Stimulated activated CD4-positive, alpha-beta T cell treated with anti-CD3 and anti-CD28 coated beads, TNF-alpha, amount 100 ng/mL, for 48 hours (primary cell): ENCODE results near the gene SMU1.
"Not testable (repeated sequence)": the region's sequence is repeated elsewhere in the genome, so short reads cannot be mapped to it uniquely, and the experiment has no call there.

Experiments
- DNase-seq, 3 donors: peaks; one replicate each; pipeline ENCODE4 v3.0.0-alpha.2; 2020; ENCODE audit warnings: low read depth in 3 of 3

The SMU1 gene

DNA sequence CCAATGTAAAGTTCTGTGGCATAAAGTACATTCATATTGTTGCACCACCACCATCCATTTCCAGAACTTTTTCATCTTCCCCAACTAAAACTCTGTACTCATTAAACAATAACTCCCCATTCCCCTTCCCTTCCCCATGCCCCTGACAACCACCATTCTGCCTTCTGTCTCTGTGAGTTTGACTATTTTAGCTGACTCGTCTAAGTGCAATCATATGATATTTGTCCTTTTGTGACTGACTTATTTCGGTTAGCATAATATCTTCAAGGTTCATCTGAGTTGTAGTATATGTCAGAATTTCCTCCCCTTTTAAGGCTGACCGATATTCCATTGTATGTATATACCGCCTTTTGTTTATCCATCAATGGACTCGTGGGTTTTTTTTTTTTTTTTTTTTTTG lies 29.0 kb upstream of the SMU1 start:
- no peak for DNase-seq

DNA sequence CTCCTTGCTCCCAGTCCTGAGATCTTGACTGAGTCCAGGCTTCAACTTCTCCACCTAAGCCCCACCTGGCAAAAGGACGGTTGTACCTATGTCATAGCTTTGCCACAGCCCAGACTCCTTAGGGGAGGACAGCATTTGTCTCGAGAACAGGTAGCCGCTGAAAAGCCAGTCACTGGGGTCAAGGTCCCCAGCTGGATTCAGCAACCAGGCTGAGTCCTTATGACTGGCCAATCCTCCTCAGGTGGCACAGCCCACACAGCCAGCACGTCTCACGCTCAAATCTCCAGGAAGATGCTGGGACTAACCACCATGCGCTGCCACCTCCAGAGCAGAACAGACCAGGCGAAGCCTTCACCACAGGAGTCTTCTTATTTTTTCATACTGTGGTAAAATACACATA lies 27.9 kb upstream of the SMU1 start:
- DNase-seq = no peak

DNA sequence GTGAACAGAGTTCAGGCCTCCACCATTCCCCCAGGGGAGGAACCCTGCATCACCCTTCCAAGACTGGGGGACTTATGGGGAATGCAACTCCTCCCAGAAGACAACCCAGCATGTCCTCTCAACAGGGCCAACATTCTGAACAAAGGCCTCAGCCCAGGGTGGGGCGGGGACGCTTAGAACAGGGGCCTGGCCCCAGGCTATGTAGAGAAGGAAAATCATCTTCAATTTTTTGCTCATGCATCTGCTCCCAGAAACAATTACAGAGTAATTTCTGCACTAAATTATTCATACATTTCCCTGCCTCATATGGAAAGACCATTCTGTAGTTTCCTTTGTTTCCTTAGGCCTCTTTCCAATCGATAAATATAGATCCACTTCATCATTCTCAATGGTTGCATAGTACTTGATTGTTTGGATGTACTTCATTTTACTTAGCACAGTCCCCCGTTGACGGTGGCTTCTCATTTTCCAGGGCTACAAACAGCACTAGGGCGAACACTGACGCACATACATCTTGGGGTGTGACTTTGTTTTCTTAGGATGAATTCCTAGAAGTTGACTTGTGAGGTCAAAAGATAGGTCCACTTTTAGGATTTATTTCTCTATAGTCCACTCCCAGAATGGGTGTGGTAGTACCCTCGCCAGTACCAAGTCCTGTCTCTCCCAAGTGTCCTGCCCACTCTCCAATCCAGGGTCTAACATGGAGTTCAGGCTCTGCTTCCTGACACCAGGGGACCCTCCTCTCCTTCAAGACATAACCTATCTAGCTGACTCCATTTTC lies 27.2 kb upstream of the SMU1 start:
- no peak for DNase-seq

DNA sequence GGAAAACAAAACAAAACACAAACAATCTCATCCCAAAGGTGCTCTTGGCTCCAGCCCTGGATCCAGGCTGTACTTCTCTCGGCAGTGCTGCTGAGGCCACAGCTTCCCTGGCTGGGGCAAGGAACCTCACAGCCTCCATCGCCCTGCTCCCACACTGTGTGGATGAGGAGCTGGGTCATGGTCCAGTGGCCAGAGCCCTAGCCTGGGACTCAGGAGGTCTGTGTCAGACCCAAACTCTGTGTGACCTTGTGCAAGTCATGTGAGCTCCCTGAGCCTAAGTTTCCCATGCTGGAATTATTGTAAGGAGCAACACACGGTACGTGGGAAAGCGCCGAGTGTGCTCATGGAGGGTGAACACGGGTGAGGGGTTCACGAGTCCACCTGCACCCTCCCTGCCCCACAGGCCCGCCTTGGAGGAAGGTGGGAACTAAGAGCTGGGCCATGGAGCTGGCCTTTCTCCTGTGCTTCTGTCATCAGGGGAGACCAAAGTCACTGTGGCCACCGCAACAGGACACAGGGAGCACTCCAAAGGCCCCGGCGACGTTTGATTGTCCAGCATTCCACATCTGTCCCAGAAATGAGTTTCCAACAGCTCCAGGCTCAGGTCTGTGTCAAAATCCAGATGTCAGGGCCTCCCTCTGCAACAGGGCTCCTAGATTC lies 26.2 kb upstream of the SMU1 start:
- DNase-seq = no peak

DNA sequence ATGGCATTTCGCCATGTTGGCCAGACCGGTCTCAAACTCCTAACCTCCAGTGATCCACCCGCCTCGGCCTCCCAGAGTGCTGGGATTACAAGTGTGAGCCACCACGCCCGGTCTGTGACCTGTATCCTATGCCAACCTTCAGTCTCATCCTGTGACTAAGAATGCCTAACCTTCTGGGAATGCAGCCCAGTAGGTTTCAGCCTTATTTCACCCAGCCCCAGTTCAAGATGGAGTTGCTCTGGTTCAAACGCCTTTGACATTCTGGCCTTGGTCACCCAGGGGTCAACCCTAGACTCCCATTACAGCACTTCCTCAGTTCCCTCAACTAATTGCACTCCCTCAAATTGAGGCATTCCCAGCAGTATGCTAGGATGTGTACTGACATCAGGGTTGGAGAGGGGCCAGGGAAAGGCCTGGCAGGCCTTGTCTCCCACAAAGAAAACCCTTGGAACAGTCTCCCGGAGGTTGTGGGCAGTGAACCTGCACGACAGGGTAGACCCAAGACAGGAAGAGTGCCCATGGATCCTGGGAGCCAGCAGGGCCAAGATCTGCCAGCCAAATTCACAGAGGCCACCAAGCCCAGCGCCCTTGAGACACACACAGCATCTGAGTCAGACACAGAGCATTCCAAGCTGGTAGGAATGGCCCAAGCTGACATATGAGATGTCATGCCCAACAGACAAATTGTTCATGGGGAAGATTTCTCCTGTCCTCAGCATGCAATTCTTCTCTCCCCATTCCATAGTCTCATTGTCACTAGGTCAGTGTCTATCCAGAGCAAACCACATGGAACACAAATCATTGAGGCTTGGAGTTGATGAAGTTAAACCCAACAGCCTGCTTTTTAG lies 24.9 kb upstream of the SMU1 start:
- no peak for DNase-seq

DNA sequence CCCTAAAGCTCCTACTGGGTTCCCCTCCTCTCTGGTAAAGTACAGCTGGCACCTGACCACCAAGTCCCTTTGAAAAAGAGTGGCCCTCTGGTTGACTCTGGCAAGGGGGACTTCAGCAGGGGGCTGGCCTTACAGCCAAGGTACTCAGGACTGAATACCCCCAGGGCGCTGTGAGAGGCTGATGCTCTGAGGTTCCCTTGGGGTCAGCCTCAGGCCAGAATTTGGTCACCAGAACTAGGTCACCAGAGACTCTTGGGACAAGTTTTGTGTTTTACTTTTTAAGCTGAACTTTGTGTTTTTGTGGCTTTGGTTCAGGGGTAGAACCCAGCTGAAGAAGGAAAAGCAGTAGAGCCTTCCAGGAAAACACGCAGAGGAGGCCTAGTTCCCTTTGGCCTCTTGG lies 23.3 kb upstream of the SMU1 start:
- no peak for DNase-seq

DNA sequence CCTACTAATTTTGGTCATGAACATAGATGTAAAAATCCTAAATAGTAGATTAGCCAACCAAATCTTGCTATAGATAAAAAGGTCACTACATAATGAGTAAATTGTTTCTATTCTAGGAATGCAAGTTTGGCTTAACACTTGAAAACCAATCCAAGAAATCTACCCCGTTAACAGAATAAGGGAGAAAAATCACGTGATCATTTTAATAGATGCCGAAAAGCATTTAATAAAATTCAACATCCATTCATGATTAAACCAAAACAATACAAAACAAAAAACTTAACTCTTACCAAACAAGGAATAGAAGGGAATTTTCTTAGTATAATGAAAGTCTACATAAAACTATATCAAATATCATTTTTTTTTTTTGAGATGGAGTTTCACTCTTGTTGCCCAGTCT lies 20.7 kb upstream of the SMU1 start:
- no peak for DNase-seq

- no peak for DNase-seq
Measured at GRCh38 chr9:33092634-33093033, 16.2 kb upstream of the SMU1 start.

GRCh38 chr9:33085672-33086071 lies 9.2 kb upstream of the SMU1 start:
- DNase-seq = not testable (repeated sequence)

- DNase-seq = no peak
Measured at GRCh38 chr9:33082538-33083326, 6.3 kb upstream of the SMU1 start.

DNA sequence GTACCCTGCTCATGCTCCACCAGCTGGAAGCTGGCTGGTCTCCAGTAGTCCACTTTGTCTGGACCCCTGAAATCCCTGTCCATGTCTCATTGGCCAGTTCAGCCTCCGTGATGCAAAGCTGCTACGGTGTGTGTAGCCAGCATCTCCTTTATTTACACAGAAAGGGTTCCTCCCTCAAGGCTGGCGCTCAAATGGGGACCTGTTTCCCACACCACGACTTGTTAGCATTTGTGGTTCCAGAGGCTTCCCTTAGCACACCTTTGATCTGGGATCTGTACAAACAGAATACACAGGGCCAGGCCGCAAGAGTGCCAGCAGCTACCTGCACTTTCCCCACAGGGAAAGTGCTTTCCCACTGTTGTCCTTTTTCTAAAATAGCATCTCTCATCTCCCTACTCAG lies 5.7 kb upstream of the SMU1 start:
- DNase-seq = no peak

- DNase-seq = peak; percentile 39 to 49 (median 47)
Measured at GRCh38 chr9:33081128-33081851, 4.8 kb upstream of the SMU1 start.

DNA sequence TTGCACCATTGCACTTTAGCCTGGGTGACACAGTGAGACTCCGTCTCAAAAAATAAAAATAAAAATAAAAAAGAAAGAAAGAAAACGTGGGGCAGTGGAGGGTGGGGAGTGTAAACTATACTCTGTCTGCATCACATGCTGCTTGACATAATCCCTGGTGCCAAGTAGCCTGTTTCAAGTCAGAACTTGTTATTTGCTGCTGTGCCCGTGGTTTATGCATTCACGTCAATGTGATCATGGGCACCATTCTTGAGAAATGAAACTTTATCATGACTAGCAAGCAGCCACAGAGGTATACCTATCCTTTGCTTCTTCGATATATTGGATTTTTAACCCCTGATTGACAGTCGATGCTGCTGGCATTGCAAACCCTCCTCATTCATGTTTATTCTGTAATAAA lies 4.1 kb upstream of the SMU1 start:
- DNase-seq = no peak

DNA sequence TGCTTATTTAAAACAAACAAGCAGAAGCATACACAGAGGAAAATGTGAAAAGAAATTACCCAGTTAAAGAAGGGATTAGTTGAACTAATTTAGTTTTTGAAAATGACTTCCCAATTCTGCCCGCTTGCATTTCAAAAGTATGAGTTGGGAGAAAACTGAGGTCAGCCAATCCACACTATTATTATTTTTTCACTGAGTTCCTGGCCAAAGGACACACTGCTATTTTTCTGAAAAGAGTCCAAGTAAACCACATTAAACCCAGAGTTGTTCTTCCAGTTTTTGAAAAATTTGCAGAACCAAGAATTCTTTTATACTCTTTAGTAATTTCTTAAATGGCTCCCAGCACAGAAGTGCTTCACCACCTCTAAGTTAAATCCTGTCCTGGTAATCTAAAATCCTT lies 7.5 kb downstream of the SMU1 start:
- no peak for DNase-seq

- no peak for DNase-seq
Measured at GRCh38 chr9:33065157-33066076, 11.1 kb downstream of the SMU1 start.

- DNase-seq = no peak
Measured at GRCh38 chr9:33051144-33051543, 25.3 kb downstream of the SMU1 start.

GRCh38 chr9:33049680-33050361 lies 26.7 kb downstream of the SMU1 start:
- DNase-seq = no peak

DNA sequence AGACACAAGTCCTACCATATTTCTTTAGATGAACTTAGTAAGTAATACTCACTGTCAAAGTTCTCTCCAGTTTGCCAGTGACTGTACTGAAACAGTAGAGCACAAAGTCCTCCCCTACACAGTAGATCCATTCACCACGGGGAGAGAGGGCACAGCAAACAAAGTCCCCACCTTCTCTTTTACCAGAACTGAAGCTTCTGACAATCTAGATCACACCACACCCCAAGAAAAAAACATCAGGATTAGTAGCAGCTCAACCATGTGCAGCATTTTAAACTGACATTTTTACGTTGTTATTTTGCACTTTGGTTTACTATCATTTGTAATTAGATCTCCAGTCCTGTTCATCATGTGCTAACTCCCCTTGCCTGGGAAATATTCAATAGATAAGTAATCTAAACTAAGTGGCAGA lies 28.4 kb downstream of the SMU1 start:
- no peak for DNase-seq

DNA sequence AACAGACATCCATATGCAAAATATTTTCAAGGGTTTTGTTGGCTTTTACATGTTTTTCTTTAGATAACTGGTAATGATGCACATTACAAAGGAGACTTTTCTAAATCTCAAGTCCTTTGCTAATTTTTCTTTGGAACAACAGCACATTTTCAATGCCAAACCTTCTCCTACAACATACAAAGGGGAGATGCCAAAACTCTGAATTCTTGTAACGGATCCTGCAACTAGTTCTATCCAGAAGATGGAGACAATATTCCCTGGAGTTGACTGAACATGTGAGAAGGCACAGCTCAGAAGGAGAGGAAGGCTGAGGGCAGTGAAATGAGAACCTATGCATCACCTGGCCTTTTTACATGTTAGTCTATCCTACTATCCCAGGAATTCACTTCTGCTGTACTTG lies 30.4 kb downstream of the SMU1 start:
- no peak for DNase-seq
